ENCODE results near the gene DOCK9. TPM values are rescaled to one million over a fixed set of nuclear protein-coding genes. Genes with fewer than 3 reads are reported as not detected.

Gene DOCK9
- total RNA-seq, 4 donors from 2014 or later: 78.7 to 306 (median 142) TPM

GRCh38 chr13:98947925-98948324 lies 29.9 kb downstream of the DOCK9 start:
- TF ChIP-seq, protein P1, sequence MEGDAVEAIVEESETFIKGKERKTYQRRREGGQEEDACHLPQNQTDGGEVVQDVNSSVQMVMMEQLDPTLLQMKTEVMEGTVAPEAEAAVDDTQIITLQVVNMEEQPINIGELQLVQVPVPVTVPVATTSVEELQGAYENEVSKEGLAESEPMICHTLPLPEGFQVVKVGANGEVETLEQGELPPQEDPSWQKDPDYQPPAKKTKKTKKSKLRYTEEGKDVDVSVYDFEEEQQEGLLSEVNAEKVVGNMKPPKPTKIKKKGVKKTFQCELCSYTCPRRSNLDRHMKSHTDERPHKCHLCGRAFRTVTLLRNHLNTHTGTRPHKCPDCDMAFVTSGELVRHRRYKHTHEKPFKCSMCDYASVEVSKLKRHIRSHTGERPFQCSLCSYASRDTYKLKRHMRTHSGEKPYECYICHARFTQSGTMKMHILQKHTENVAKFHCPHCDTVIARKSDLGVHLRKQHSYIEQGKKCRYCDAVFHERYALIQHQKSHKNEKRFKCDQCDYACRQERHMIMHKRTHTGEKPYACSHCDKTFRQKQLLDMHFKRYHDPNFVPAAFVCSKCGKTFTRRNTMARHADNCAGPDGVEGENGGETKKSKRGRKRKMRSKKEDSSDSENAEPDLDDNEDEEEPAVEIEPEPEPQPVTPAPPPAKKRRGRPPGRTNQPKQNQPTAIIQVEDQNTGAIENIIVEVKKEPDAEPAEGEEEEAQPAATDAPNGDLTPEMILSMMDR (IDR thresholded peaks at IDR 0.05; ENCODE audit: low read depth): no peak

DNA sequence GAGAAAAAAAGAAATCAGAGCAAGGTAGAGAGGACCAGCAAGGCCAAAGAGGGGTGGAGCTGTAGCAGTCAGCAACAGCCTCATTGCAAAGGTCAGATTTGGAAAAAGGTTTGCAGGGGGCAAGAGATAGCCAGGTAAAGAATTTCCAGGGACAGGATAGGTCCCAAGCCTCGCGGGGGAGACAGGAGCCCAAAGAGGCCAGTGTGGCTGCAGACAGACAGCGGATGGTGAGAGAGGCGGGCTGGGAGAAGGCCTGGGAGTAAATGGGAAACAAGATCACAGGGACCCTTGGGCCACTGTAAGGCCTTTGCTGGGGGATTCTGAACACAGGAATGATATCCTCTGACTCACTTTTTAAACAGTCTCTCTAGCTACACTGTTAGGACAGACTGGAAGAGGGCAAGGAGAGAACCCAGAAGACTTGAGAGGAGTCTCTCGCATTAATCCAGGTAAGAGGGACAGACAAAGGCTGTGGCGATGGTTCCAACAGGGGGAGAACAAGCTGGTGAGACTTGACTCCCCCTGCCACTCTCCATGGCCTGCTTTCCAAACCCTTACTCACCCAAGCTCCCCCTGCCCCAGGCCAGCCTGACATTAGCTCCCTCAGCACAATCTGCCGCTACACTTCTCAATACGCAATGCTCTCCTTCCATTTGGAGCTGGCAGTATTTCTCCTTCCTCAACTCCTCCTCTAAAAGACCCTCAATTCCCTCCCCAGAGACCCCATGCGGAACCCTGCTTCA lies 31.8 kb downstream of the DOCK9 start:
- TF ChIP-seq, protein P1 (IDR thresholded peaks at IDR 0.05; ENCODE audit: low read depth): no peak

DNA sequence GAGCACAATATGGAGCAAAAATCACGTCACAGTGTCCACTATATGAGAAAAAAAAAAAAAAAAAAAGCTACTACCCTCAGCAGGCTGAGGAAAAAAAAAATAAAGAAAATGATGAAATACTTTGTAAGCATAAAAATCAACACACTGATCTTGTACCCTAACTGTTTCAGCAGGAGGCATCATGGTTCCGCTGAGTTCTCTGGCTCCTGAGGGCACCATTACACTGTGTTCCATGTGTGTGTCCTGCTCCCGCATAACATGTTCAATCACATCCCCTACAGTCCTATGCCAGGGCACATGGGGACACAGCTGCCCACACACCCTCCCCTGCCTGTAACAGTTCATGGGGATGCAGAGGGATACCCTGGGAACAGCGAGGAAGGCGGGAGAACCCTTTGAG lies 33.5 kb downstream of the DOCK9 start:
- TF ChIP-seq, protein P1 (IDR thresholded peaks at IDR 0.05; ENCODE audit: low read depth): no peak

GRCh38 chr13:98942997-98943396 lies 34.9 kb downstream of the DOCK9 start:
- TF ChIP-seq, protein P1 (IDR thresholded peaks at IDR 0.05; ENCODE audit: low read depth): no peak

DNA sequence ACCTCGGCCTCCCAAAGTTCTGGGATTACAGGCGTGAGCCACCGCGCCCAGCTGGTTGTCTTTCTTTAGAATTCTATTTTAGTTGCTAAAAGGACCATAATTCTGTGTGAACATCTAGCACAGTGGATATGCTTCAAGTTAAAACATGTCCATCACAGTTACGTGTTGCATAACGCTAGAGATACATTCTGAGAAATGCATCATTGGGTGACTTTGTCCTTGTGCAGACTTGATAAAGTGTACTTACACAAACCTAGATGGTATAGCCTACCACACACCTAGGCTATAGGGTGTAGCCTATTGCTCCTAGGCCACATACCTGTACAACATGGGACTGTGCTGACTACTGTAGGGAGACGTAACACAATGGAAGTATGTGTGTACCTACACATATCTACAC lies 35.4 kb downstream of the DOCK9 start:
- TF ChIP-seq, protein P1 (IDR thresholded peaks at IDR 0.05; ENCODE audit: low read depth): no peak

- TF ChIP-seq, protein P1 (IDR thresholded peaks at IDR 0.05; ENCODE audit: low read depth): no peak
Observed at GRCh38 chr13:98941536-98941935, 36.3 kb downstream of the DOCK9 start.

DNA sequence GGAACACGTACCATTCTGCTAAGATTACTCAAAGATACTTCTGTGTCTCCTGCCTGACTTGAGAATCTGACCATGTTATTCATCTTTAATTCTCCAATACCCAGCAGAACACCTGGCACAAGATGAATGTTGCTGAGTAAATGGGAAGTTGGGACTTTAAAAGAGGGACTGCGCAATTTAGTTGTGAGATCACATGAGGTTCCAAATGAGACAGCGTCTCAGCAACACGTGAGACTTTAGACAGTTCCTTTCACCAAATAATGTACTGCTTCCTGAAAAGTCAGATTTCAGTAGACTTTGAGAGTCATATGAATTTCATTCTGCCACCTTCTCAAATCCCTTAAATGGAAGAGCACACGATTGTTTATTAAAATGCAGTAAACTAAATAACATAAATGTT lies 36.7 kb downstream of the DOCK9 start:
- TF ChIP-seq, protein P1 (IDR thresholded peaks at IDR 0.05; ENCODE audit: low read depth): no peak
